Measurements from ENCODE around the gene PA2G4.
"Not testable (repeated sequence)": the region's sequence is repeated elsewhere in the genome, so short reads cannot be mapped to it uniquely, and the experiment has no call there.

The PA2G4 gene

GRCh38 chr12:56099787-56100186, 4.6 kb upstream of the PA2G4 start:
- no peak for DNase-seq (ENCODE audit: low read depth in 2 of 2)

GRCh38 chr12:56101045-56101444, 3.3 kb upstream of the PA2G4 start:
- DNase-seq (ENCODE audit: low read depth in 2 of 2), result no peak

GRCh38 chr12:56102683-56103065, 1.7 kb upstream of the PA2G4 start:
- DNase-seq (ENCODE audit: low read depth in 2 of 2), result no peak

- DNase-seq (ENCODE audit: low read depth in 2 of 2), result no peak
Measured at GRCh38 chr12:56103066-56103711, 1.2 kb upstream of the PA2G4 start.

GRCh38 chr12:56103823-56104108, 593 bp upstream of the PA2G4 start:
- no peak for DNase-seq (ENCODE audit: low read depth in 2 of 2)

- DNase-seq (ENCODE audit: low read depth in 2 of 2), result peak in 1 of 2 donors; percentile 32
Measured at GRCh38 chr12:56104815-56105608, 653 bp downstream of the PA2G4 start.

- DNase-seq (ENCODE audit: low read depth in 2 of 2), result no peak
Measured at GRCh38 chr12:56105609-56105902, 1.2 kb downstream of the PA2G4 start.

GRCh38 chr12:56107242-56107641, 2.9 kb downstream of the PA2G4 start:
- DNase-seq (ENCODE audit: low read depth in 2 of 2), result no peak

- no peak for DNase-seq (ENCODE audit: low read depth in 2 of 2)
Measured at GRCh38 chr12:56110571-56110970, 6.2 kb downstream of the PA2G4 start.

- no peak for DNase-seq (ENCODE audit: low read depth in 2 of 2)
Measured at GRCh38 chr12:56114084-56114483, 9.7 kb downstream of the PA2G4 start.

GRCh38 chr12:56115329-56115728, 11.0 kb downstream of the PA2G4 start:
- DNase-seq (ENCODE audit: low read depth in 2 of 2), result no peak

- peak; percentile 88 to 91 for DNase-seq (ENCODE audit: low read depth in 2 of 2)
Measured at GRCh38 chr12:56116267-56117081, 12.1 kb downstream of the PA2G4 start, which contains the start of gene RPL41. Gene RPL41, plus strand, starts transcription at chr12:56116633.

GRCh38 chr12:56117082-56117706, 12.8 kb downstream of the PA2G4 start:
- DNase-seq (ENCODE audit: low read depth in 2 of 2), result not testable (repeated sequence)

GRCh38 chr12:56117778-56118687, 13.7 kb downstream of the PA2G4 start, which contains the start of gene ZC3H10:
Gene ZC3H10, plus strand, starts transcription at chr12:56118266. Its CDS starts 2,297 bp downstream, at chr12:56120563.
- peak; percentile 95 to 98 for DNase-seq (ENCODE audit: low read depth in 2 of 2)

- DNase-seq (ENCODE audit: low read depth in 2 of 2), result no peak
Measured at GRCh38 chr12:56118688-56119357, 14.5 kb downstream of the PA2G4 start.

- DNase-seq (ENCODE audit: low read depth in 2 of 2), result peak; percentile 42 to 52
Measured at GRCh38 chr12:56119361-56119796, 15.0 kb downstream of the PA2G4 start.

- DNase-seq (ENCODE audit: low read depth in 2 of 2), result no peak
Measured at GRCh38 chr12:56120158-56120846, 15.9 kb downstream of the PA2G4 start.

GRCh38 chr12:56121204-56121870, 17.0 kb downstream of the PA2G4 start:
- DNase-seq (ENCODE audit: low read depth in 2 of 2), result no peak

- no peak for DNase-seq (ENCODE audit: low read depth in 2 of 2)
Measured at GRCh38 chr12:56122637-56123036, 18.3 kb downstream of the PA2G4 start.

Measured in stimulated activated CD4-positive, alpha-beta T cell treated with anti-CD3 and anti-CD28 coated beads, Interleukin-4, amount 100 ng/mL, for 48 hours (primary cell).